Adrenal gland (tissue), 12 donors: ENCODE measurements around the gene RAET1E. TPM values are rescaled to one million over a fixed set of nuclear protein-coding genes. Genes with fewer than 3 reads are reported as not detected.

Source experiments
- DNase-seq, 7 donors: peaks; one replicate each; pipeline ENCODE4 v3.0.0-alpha.2; 2019 to 2020
- H3K27ac ChIP-seq, 5 donors: fragments of 200-600 bp; sonication (generic) in 4 of 5; 1 replicate in 3 of 5; 2 replicates in 2 of 5; pipeline versions ENCODE4 v1.5.1 to v1.8.0; 2016 to 2020; ENCODE audit warnings: mild to moderate bottlenecking in 1 of 5
- H3K27me3 ChIP-seq: fragments of 200-600 bp; 2 replicates; pipeline ENCODE4 v1.8.0; 2021
- H3K36me3 ChIP-seq, 2 donors: fragments of 200-600 bp; replicated peaks in 1 of 2; 1 replicate in 1 of 2; 2 replicates in 1 of 2; pipeline versions ENCODE4 v1.5.1 to v1.8.0; 2018 to 2022
- H3K4me1 ChIP-seq, 2 donors: fragments of 200-600 bp; replicated peaks in 1 of 2; 1 replicate in 1 of 2; 2 replicates in 1 of 2; pipeline versions ENCODE4 v1.5.1 to v1.8.0; 2018 to 2021
- H3K4me3 ChIP-seq, 4 donors: fragments of 200-600 bp; sonication (generic) in 3 of 4; one replicate each; pipeline ENCODE4 v1.5.1; 2016 to 2018
- H3K9me3 ChIP-seq, 3 donors: fragments of 200-600 bp; sonication (generic) in 1 of 3; replicated peaks in 1 of 3; 1 replicate in 2 of 3; 2 replicates in 1 of 3; pipeline versions ENCODE4 v1.5.1 to v1.8.0; 2016 to 2021
- POLR2A ChIP-seq, 2 donors: fragments of 450-650 bp; IDR thresholded peaks; one replicate each; pipeline ENCODE4 v1.6.1; 2017; ENCODE audit warnings: antibody characterized with exemption in 2 of 2, mild to moderate bottlenecking in 2 of 2, moderate library complexity in 1 of 2
- WGBS, 4 donors: extraction: QIAGEN DNeasy Blood & Tissue Kit in 2 of 4; methylation state at CpG; one replicate each; pipeline versions ENCODE4 v1.1.5 to v1.1.7; 2013 to 2017; 5-methylcytosine and 5-hydroxymethylcytosine counted together
- intact Hi-C, 2 donors: fragments of 100-400 bp; cut with DNase I; formaldehyde crosslinking; loops; one replicate each; pipeline versions ENCODE4 v1.14.1 to v1.15.0; 2022 to 2023
- polyA plus RNA-seq, 3 donors: library from polyadenylated mRNA; stranded (reverse); fragments of 200-250 nt in 2 of 3; fragments of 350-450 nt in 1 of 3; fragmentation: Illumina TruSeq in 1 of 3; extraction: RNeasy Lipid Tissue Mini Kit (QIAGEN cat#74804) in 1 of 3; gene quantifications; one replicate each; pipeline ENCODE4 v1.2.3, GENCODE V29; 2013 to 2014
- total RNA-seq, 9 donors: library from RNA; depleted of rRNA in 4 of 9; stranded (reverse); fragments of >200 nt in 4 of 9; fragments of 120-200 nt in 1 of 9; fragmentation: NEBNext Ultra II Directional in 1 of 9; extraction: Animal tissue kit (Norgen Biotek cat#: 25700) in 1 of 9; gene quantifications; one replicate each; pipeline versions ENCODE4 v1.1.0 to v1.2.4, GENCODE V29; 2013 to 2023
- TF ChIP-seq, protein P1 (sequence below), 6 experiments: fragments of 450-650 bp in 4 of 6; fragments of 200-600 bp in 2 of 6; sonication (generic) in 1 of 6; IDR thresholded peaks; 1 replicate in 5 of 6; 2 replicates in 1 of 6; pipeline versions ENCODE4 v1.5.1 to v1.8.0; 2016 to 2021; ENCODE audit warnings: antibody characterized with exemption in 6 of 6, mild to moderate bottlenecking in 2 of 6, moderate library complexity in 1 of 6
- donor health status: healthy with polysubstance abuse.
- donor health status: Bipolar disorder and iron deficiency.
- donor health status: DM: yes; HTN: yes; CAD: no.
- donor health status: DM: no; HTN: no; CAD: no.
- donor health status: DM: no; HTN: no; CAD: no.
- donor health status: DM: yes; HTN: yes; CAD: no.

RAET1E gene
- total and polyA plus RNA-seq, 12 donors = 0.17 to 9.2 (median 1.1) TPM; not detected in 1

DNA sequence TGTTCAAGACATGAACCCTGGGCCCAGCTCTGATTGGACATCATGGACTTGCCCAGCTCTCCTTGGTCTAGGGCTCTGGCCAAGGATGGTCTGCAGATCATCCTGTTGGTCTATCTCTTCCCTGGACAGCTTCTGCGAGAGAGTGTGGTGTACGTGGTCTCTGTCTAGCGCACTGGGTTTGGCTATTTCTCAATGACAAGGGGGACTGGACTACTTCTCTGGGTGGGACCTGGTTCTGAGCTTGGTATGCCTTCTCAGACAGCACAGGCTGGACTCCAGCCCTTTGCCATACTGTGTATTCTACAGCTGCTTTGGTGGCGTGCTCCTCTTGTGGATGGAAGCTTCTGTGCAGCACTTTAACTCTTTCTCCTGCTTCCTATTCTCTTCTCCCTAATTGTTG is 8.5 kb upstream of the RAET1E start:
- DNase-seq = peak in 2 of 7 donors; percentile 2 to 18
- WGBS, 4 donors = 90 to 95% (median 95%) methylated on average over 2 to 4 of the region's 4 CpGs
- no peaks in the 10 kb centered on the region for H3K4me1 ChIP-seq
- no peaks in the 10 kb centered on the region for H3K36me3 ChIP-seq
- TF ChIP-seq POLR2A (IDR thresholded peaks at IDR 0.05) = no peak
- TF ChIP-seq, protein P1, sequence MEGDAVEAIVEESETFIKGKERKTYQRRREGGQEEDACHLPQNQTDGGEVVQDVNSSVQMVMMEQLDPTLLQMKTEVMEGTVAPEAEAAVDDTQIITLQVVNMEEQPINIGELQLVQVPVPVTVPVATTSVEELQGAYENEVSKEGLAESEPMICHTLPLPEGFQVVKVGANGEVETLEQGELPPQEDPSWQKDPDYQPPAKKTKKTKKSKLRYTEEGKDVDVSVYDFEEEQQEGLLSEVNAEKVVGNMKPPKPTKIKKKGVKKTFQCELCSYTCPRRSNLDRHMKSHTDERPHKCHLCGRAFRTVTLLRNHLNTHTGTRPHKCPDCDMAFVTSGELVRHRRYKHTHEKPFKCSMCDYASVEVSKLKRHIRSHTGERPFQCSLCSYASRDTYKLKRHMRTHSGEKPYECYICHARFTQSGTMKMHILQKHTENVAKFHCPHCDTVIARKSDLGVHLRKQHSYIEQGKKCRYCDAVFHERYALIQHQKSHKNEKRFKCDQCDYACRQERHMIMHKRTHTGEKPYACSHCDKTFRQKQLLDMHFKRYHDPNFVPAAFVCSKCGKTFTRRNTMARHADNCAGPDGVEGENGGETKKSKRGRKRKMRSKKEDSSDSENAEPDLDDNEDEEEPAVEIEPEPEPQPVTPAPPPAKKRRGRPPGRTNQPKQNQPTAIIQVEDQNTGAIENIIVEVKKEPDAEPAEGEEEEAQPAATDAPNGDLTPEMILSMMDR (IDR thresholded peaks at IDR 0.05) = no peak
- H3K27ac ChIP-seq = no peak overlapping the region
- intact Hi-C loops = no loop called here
- no peak overlapping the region for H3K4me3 ChIP-seq
- no peaks in the 10 kb centered on the region for H3K27me3 ChIP-seq
- no peaks in the 10 kb centered on the region for H3K9me3 ChIP-seq

DNA sequence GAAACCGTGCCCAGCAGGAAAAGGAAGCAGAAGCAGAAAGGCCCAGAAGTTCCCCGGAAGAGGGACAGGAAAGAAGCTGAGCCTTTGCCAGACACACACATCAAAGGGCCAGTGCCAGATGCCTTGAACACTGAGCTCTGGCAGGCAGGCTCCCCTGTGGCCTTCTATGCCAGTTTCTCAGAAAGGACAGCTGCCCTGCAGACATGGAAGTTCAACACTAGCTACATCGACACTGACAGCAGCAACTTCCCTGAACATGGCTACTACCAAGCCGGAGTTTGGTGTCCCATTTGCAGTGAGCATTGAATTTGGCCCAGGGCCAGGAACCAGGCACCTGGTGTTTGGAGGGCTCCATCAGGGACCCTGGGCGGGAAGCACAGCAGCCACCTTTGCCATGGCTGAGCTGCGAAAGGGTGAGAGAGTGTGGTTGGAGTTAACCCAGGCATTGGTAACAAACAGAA is 8.0 kb upstream of the RAET1E start:
- Histone ChIP-seq H3K4me3 (no peak overlapping the region), H3K36me3 (no peaks in the 10 kb centered on the region), H3K27me3 (no peaks in the 10 kb centered on the region), H3K9me3 (no peaks in the 10 kb centered on the region), H3K4me1 (no peaks in the 10 kb centered on the region), H3K27ac (no peak overlapping the region)
- peak in 5 of 7 donors; percentile 27 to 73 (median 48) for DNase-seq
- no peak for TF ChIP-seq POLR2A (IDR thresholded peaks at IDR 0.05)
- TF ChIP-seq, protein P1 (IDR thresholded peaks at IDR 0.05) = no peak
- intact Hi-C loops = no loop called here
- WGBS, 4 donors = 55 to 65% (median 60%) methylated on average over 5 to 6 of the region's 6 CpGs

DNA sequence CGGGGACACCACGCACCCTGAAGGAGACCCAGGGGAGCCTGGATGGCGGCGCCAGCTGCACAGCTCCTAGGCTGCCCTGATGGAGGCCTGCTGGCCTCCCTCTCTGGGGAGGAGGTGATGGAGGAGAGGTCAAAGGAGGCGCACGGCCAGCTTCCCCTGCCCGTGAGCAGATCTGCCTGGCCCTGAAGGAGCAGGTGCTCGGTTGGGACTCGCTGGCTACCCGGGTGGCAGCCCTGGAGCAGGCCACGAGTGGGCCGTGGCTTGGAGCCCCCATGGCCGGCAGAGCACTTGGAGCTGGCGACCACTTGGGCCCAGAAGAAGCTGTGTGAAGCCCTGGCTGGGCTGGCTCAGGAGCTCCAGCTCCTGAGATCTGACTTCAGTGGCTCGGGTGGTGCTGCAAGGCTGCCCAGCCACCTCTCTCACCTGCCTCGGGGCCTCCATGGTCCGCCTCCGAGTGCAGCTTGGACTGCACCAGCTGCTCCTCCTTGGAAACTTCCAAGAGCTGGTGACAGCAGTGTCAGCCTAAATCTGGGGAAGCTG is 7.5 kb upstream of the RAET1E start:
- TF ChIP-seq, protein P1 (IDR thresholded peaks at IDR 0.05) = no peak
- no peak for TF ChIP-seq POLR2A (IDR thresholded peaks at IDR 0.05)
- H3K9me3 ChIP-seq = no peaks in the 10 kb centered on the region
- no peaks in the 10 kb centered on the region for H3K36me3 ChIP-seq
- H3K27me3 ChIP-seq = no peaks in the 10 kb centered on the region
- H3K4me3 ChIP-seq = no peak overlapping the region
- no peaks in the 10 kb centered on the region for H3K4me1 ChIP-seq
- peak in 2 of 7 donors; percentile 5 to 37 for DNase-seq
- intact Hi-C loops = no loop called here
- 88 to 93% (median 91%) methylated on average over 10 to 18 of the region's 18 CpGs for WGBS, 4 donors
- no peak overlapping the region for H3K27ac ChIP-seq

DNA sequence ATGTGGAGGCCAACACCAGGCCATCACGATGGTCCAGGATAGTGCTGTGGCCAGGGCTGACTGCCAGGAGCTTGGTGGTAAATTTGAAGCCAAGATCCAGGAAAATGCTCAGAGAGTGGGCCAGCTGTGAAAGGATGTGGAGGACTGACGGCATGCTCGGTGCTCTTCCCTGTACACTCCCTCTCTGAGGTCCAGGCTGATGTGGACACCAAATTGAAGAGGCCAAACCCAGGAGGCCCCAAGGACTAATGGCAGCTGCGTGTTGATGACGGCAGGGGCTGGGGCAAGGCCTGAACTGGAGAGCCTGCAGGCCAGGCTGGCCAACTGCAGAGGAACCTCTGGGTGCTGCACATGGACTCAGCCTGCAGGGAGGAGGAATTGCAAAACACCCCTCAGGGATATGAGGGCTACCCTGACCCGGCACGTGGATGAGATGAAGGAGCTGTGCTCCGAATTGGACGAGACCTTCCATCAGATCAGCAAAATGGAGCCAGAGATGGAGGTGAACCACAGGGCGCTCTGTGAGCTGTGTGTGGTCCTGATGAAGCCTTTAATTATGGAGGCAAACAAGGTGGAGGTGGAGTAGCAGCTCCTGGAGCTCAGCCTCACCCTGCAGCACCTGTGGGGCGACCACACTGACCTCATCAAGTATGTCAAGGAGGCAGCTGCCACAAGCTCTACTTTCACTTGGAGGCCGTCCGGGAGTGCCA is 6.9 kb upstream of the RAET1E start:
- no peaks in the 10 kb centered on the region for H3K9me3 ChIP-seq
- peak in 3 of 7 donors; percentile 5 to 11 (median 10) for DNase-seq
- intact Hi-C loops = no loop called here
- no peak overlapping the region for H3K27ac ChIP-seq
- TF ChIP-seq, protein P1 (IDR thresholded peaks at IDR 0.05) = no peak
- no peak for TF ChIP-seq POLR2A (IDR thresholded peaks at IDR 0.05)
- 88 to 95% (median 92%) methylated on average over 11 to 13 of the region's 13 CpGs for WGBS, 4 donors
- no peaks in the 10 kb centered on the region for H3K36me3 ChIP-seq
- H3K4me3 ChIP-seq = no peak overlapping the region
- no peaks in the 10 kb centered on the region for H3K27me3 ChIP-seq
- H3K4me1 ChIP-seq = no peaks in the 10 kb centered on the region
